HG03135 (cell line): Measurements from ENCODE around the gene TLR4.

Experiments
- ATAC-seq: cut with Tn5 transposase; IDR thresholded peaks from one replicate; pipeline ENCODE4 v1.9.1; 2021; ENCODE audit warnings: mild to moderate bottlenecking, moderate library complexity; ENCODE audit not compliant: unreplicated experiment

TLR4 gene

GRCh38 chr9:117704024-117704575, at the start of gene TLR4:
TLR4 (plus strand) TSS chr9:117704403; CDS start chr9:117704473, 70 bp downstream.
- peak; percentile 99 for ATAC-seq

GRCh38 chr9:117656002-117656401, 48.2 kb upstream of the TLR4 start:
- ATAC-seq, result no peak

GRCh38 chr9:117662651-117663050, 41.6 kb upstream of the TLR4 start:
- ATAC-seq, result no peak

- no peak for ATAC-seq
Measured at GRCh38 chr9:117664419-117664818, 39.8 kb upstream of the TLR4 start.

- no peak for ATAC-seq
Measured at GRCh38 chr9:117665601-117666385, 38.4 kb upstream of the TLR4 start.

- ATAC-seq, result no peak
Measured at GRCh38 chr9:117671468-117671867, 32.7 kb upstream of the TLR4 start.

- ATAC-seq, result no peak
Measured at GRCh38 chr9:117672369-117672768, 31.8 kb upstream of the TLR4 start.

GRCh38 chr9:117677572-117677971, 26.6 kb upstream of the TLR4 start:
- ATAC-seq, result no peak

GRCh38 chr9:117678871-117679270, 25.3 kb upstream of the TLR4 start:
- no peak for ATAC-seq

GRCh38 chr9:117679416-117679815, 24.8 kb upstream of the TLR4 start:
- no peak for ATAC-seq

GRCh38 chr9:117681888-117682287, 22.3 kb upstream of the TLR4 start:
- ATAC-seq, result no peak

GRCh38 chr9:117682955-117683710, 21.1 kb upstream of the TLR4 start:
- ATAC-seq, result peak; percentile 77

GRCh38 chr9:117687532-117687931, 16.7 kb upstream of the TLR4 start:
- no peak for ATAC-seq

- ATAC-seq, result no peak
Measured at GRCh38 chr9:117691367-117691766, 12.8 kb upstream of the TLR4 start.

GRCh38 chr9:117696154-117696553, 8.0 kb upstream of the TLR4 start:
- ATAC-seq, result no peak

GRCh38 chr9:117697046-117697445, 7.2 kb upstream of the TLR4 start:
- no peak for ATAC-seq

GRCh38 chr9:117703537-117703936, 666 bp upstream of the TLR4 start:
- ATAC-seq, result no peak

GRCh38 chr9:117704597-117704996, 394 bp downstream of the TLR4 start:
- peak; percentile 17 for ATAC-seq

GRCh38 chr9:117705386-117705785, 1.2 kb downstream of the TLR4 start:
- no peak for ATAC-seq

- no peak for ATAC-seq
Measured at GRCh38 chr9:117706421-117707116, 2.4 kb downstream of the TLR4 start.

GRCh38 chr9:117707561-117707960, 3.4 kb downstream of the TLR4 start:
- no peak for ATAC-seq
